Amniotic epithelial cell (primary cell): ENCODE measurements around the gene MAEL.

Experiments
- DNase-seq: peaks from one replicate; pipeline ENCODE4 v3.0.0-alpha.2; 2010; ENCODE audit warnings: low read depth

MAEL gene

GRCh38 chr1:167056529-167057231, 67.6 kb downstream of the MAEL start:
- no peak for DNase-seq

- DNase-seq = peak; percentile 33
Observed at GRCh38 chr1:167057241-167057688, 68.2 kb downstream of the MAEL start.

GRCh38 chr1:167059045-167059808, 70.1 kb downstream of the MAEL start:
- peak; percentile 25 for DNase-seq

- DNase-seq = no peak
Observed at GRCh38 chr1:167059809-167060107, 70.7 kb downstream of the MAEL start.

GRCh38 chr1:167060141-167061072, 71.3 kb downstream of the MAEL start:
- DNase-seq = no peak

- DNase-seq = no peak
Observed at GRCh38 chr1:167061073-167061464, 72.0 kb downstream of the MAEL start.

- DNase-seq = no peak
Observed at GRCh38 chr1:167064621-167065020, 75.5 kb downstream of the MAEL start.

- DNase-seq = no peak
Observed at GRCh38 chr1:167065471-167065870, 76.4 kb downstream of the MAEL start.

- DNase-seq = peak; percentile 20
Observed at GRCh38 chr1:167066333-167067122, 77.4 kb downstream of the MAEL start.

GRCh38 chr1:167067904-167068303, 78.8 kb downstream of the MAEL start:
- DNase-seq = no peak

GRCh38 chr1:167068761-167069160, 79.7 kb downstream of the MAEL start:
- DNase-seq = no peak

GRCh38 chr1:167071286-167071685, 82.2 kb downstream of the MAEL start:
- no peak for DNase-seq
